Measurements from ENCODE around the gene LMOD1. TPM values are rescaled to one million over a fixed set of nuclear protein-coding genes. Genes with fewer than 3 reads are reported as not detected.
A peak's percentile ranks its signal among the peaks of the same experiment; 100 is the strongest.

The LMOD1 gene
- total and polyA plus RNA-seq, 4 donors, result 347 to 601 (median 418) TPM

GRCh38 chr1:201916649-201917249 lies 29.6 kb downstream of the LMOD1 start:
- peaks cover 2 to 6% of the 10 kb centered on the region in 2 donors for H3K4me1 ChIP-seq (ENCODE audit: control insufficient read depth in 1 of 2, insufficient read depth in 2 of 2, low read length in 2 of 2)
- DNase-seq (peak; percentile 94), ATAC-seq (ENCODE audit: low FRiP score) (peak; percentile 77)
- intact Hi-C loops (cut with DNase I), result loop anchor here in 1 of 2 donors (1.0 kb wide), 1 partner anchor 26 kb away; no protein-coding TSS in a partner anchor
- peaks cover 5 to 8% of the 10 kb centered on the region in 2 donors for H3K36me3 ChIP-seq (ENCODE audit: control insufficient read depth in 1 of 2, insufficient read depth in 2 of 2, low read length in 1 of 2)
- H3K9me3 ChIP-seq (ENCODE audit: control insufficient read depth, low read length), result no peaks in the 10 kb centered on the region
- no peak overlapping the region for H3K4me3 ChIP-seq (ENCODE audit: low read length in 2 of 2)
- no peaks in the 10 kb centered on the region for H3K27me3 ChIP-seq (ENCODE audit: control insufficient read depth in 1 of 2, insufficient read depth in 2 of 2, low read length in 1 of 2)
- WGBS, 2 donors, result 2 to 4% methylated on average over 11 of the region's 11 CpGs
- H3K27ac ChIP-seq (ENCODE audit: low read depth in 1 of 2, low read length in 2 of 2), result peak overlapping the region; percentile 7 to 97

GRCh38 chr1:201914456-201915235 lies 31.7 kb downstream of the LMOD1 start:
- ATAC-seq (ENCODE audit: low FRiP score) (no peak), DNase-seq (no peak)
- H3K36me3 ChIP-seq (ENCODE audit: control insufficient read depth in 1 of 2, insufficient read depth in 2 of 2, low read length in 1 of 2), result peaks cover 5 to 6% of the 10 kb centered on the region in 2 donors
- H3K27me3 ChIP-seq (ENCODE audit: control insufficient read depth in 1 of 2, insufficient read depth in 2 of 2, low read length in 1 of 2), result no peaks in the 10 kb centered on the region
- intact Hi-C loops (cut with DNase I), result no loop called here
- 44 to 50% methylated on average over 14 of the region's 14 CpGs for WGBS, 2 donors
- no peaks in the 10 kb centered on the region for H3K9me3 ChIP-seq (ENCODE audit: control insufficient read depth, low read length)
- H3K4me3 ChIP-seq (ENCODE audit: low read length in 2 of 2), result no peak overlapping the region
- H3K27ac ChIP-seq (ENCODE audit: low read depth in 1 of 2, low read length in 2 of 2), result peak overlapping the region; percentile 94 to 96
- peaks cover 0 to 8% of the 10 kb centered on the region in 2 donors for H3K4me1 ChIP-seq (ENCODE audit: control insufficient read depth in 1 of 2, insufficient read depth in 2 of 2, low read length in 2 of 2)

GRCh38 chr1:201912832-201913231 lies 33.5 kb downstream of the LMOD1 start:
- Histone ChIP-seq H3K9me3 (ENCODE audit: control insufficient read depth, low read length) (no peaks in the 10 kb centered on the region), H3K4me1 (ENCODE audit: control insufficient read depth in 1 of 2, insufficient read depth in 2 of 2, low read length in 2 of 2) (peaks cover 0 to 9% of the 10 kb centered on the region in 2 donors), H3K27ac (ENCODE audit: low read depth in 1 of 2, low read length in 2 of 2) (peak overlapping the region; percentile 47 to 88), H3K27me3 (ENCODE audit: control insufficient read depth in 1 of 2, insufficient read depth in 2 of 2, low read length in 1 of 2) (no peaks in the 10 kb centered on the region), H3K4me3 (ENCODE audit: low read length in 2 of 2) (no peak overlapping the region), H3K36me3 (ENCODE audit: control insufficient read depth in 1 of 2, insufficient read depth in 2 of 2, low read length in 1 of 2) (peaks cover 2 to 12% of the 10 kb centered on the region in 2 donors)
- ATAC-seq (ENCODE audit: low FRiP score) (peak; percentile 16), DNase-seq (peak in 1 of 2 donors; percentile 76)
- 12 to 14% methylated on average over 5 of the region's 5 CpGs for WGBS, 2 donors
- intact Hi-C loops (cut with DNase I), result no loop called here

GRCh38 chr1:201911826-201912571 lies 34.3 kb downstream of the LMOD1 start:
- intact Hi-C loops (cut with DNase I), result no loop called here
- Histone ChIP-seq H3K4me1 (ENCODE audit: control insufficient read depth in 1 of 2, insufficient read depth in 2 of 2, low read length in 2 of 2) (peaks cover 0 to 11% of the 10 kb centered on the region in 2 donors), H3K27ac (ENCODE audit: low read depth in 1 of 2, low read length in 2 of 2) (peak overlapping the region; percentile 51 to 95), H3K9me3 (ENCODE audit: control insufficient read depth, low read length) (no peaks in the 10 kb centered on the region), H3K36me3 (ENCODE audit: control insufficient read depth in 1 of 2, insufficient read depth in 2 of 2, low read length in 1 of 2) (peaks cover 2 to 12% of the 10 kb centered on the region in 2 donors), H3K4me3 (ENCODE audit: low read length in 2 of 2) (no peak overlapping the region), H3K27me3 (ENCODE audit: control insufficient read depth in 1 of 2, insufficient read depth in 2 of 2, low read length in 1 of 2) (no peaks in the 10 kb centered on the region)
- DNase-seq (no peak), ATAC-seq (ENCODE audit: low FRiP score) (no peak)
- 18 to 22% methylated on average over 4 of the region's 4 CpGs for WGBS, 2 donors

- peaks cover 7% of the 10 kb centered on the region in 2 donors for H3K4me1 ChIP-seq (ENCODE audit: control insufficient read depth in 1 of 2, insufficient read depth in 2 of 2, low read length in 2 of 2)
- no peaks in the 10 kb centered on the region for H3K27me3 ChIP-seq (ENCODE audit: control insufficient read depth in 1 of 2, insufficient read depth in 2 of 2, low read length in 1 of 2)
- peaks cover 0 to 8% of the 10 kb centered on the region in 2 donors for H3K36me3 ChIP-seq (ENCODE audit: control insufficient read depth in 1 of 2, insufficient read depth in 2 of 2, low read length in 1 of 2)
- intact Hi-C loops (cut with DNase I), result no loop called here
- H3K9me3 ChIP-seq (ENCODE audit: control insufficient read depth, low read length), result no peaks in the 10 kb centered on the region
- H3K27ac ChIP-seq (ENCODE audit: low read depth in 1 of 2, low read length in 2 of 2), result peak overlapping the region; percentile 98 to 100
- ATAC-seq (ENCODE audit: low FRiP score) (no peak), DNase-seq (peak in 1 of 2 donors; percentile 73)
- H3K4me3 ChIP-seq (ENCODE audit: low read length in 2 of 2), result no peak overlapping the region
- WGBS, 2 donors, result 16 to 26% methylated on average over 6 of the region's 6 CpGs
Observed at GRCh38 chr1:201907621-201908020, 38.7 kb downstream of the LMOD1 start.

- Histone ChIP-seq H3K4me3 (ENCODE audit: low read length in 2 of 2) (no peak overlapping the region), H3K9me3 (ENCODE audit: control insufficient read depth, low read length) (no peaks in the 10 kb centered on the region), H3K27ac (ENCODE audit: low read depth in 1 of 2, low read length in 2 of 2) (peak overlapping the region; percentile 98 to 100), H3K27me3 (ENCODE audit: control insufficient read depth in 1 of 2, insufficient read depth in 2 of 2, low read length in 1 of 2) (no peaks in the 10 kb centered on the region), H3K36me3 (ENCODE audit: control insufficient read depth in 1 of 2, insufficient read depth in 2 of 2, low read length in 1 of 2) (peaks cover 0 to 6% of the 10 kb centered on the region in 2 donors), H3K4me1 (ENCODE audit: control insufficient read depth in 1 of 2, insufficient read depth in 2 of 2, low read length in 2 of 2) (peaks cover 7% of the 10 kb centered on the region in 2 donors)
- intact Hi-C loops (cut with DNase I), result no loop called here
- peak in 1 of 2 donors; percentile 52 for DNase-seq
- 26 to 30% methylated on average over 3 of the region's 3 CpGs for WGBS, 2 donors
- ATAC-seq (ENCODE audit: low FRiP score), result no peak
Observed at GRCh38 chr1:201906336-201906735, 40.0 kb downstream of the LMOD1 start.

- DNase-seq, result no peak
- H3K4me3 ChIP-seq (ENCODE audit: low read length in 2 of 2), result no peak overlapping the region
- intact Hi-C loops (cut with DNase I), result loop anchor here in 1 of 2 donors (2.0 kb wide), 1 partner anchor 41 kb away; the partner anchor contains the start of gene LMOD1
- 7% methylated on average over 6 of the region's 6 CpGs for WGBS, 2 donors
- no peak for ATAC-seq (ENCODE audit: low FRiP score)
- peak overlapping the region; percentile 98 to 100 for H3K27ac ChIP-seq (ENCODE audit: low read depth in 1 of 2, low read length in 2 of 2)
- H3K9me3 ChIP-seq (ENCODE audit: control insufficient read depth, low read length), result no peaks in the 10 kb centered on the region
- H3K27me3 ChIP-seq (ENCODE audit: control insufficient read depth in 1 of 2, insufficient read depth in 2 of 2, low read length in 1 of 2), result no peaks in the 10 kb centered on the region
- H3K4me1 ChIP-seq (ENCODE audit: control insufficient read depth in 1 of 2, insufficient read depth in 2 of 2, low read length in 2 of 2), result peaks cover 4 to 7% of the 10 kb centered on the region in 2 donors
- H3K36me3 ChIP-seq (ENCODE audit: control insufficient read depth in 1 of 2, insufficient read depth in 2 of 2, low read length in 1 of 2), result peaks cover 0 to 6% of the 10 kb centered on the region in 2 donors
Observed at GRCh38 chr1:201905234-201905890, 41.0 kb downstream of the LMOD1 start.

- H3K4me3 ChIP-seq (ENCODE audit: low read length in 2 of 2), result no peak overlapping the region
- peak; percentile 84 to 86 for DNase-seq
- 0 to 3% methylated on average over 6 of the region's 6 CpGs for WGBS, 2 donors
Observed at GRCh38 chr1:201904579-201904978, 41.8 kb downstream of the LMOD1 start.

More at GRCh38 chr1:201904579-201904978, 41.8 kb downstream of the LMOD1 start:
- H3K4me1 ChIP-seq (ENCODE audit: control insufficient read depth in 1 of 2, insufficient read depth in 2 of 2, low read length in 2 of 2), result peaks cover 6 to 7% of the 10 kb centered on the region in 2 donors
- no peaks in the 10 kb centered on the region for H3K27me3 ChIP-seq (ENCODE audit: control insufficient read depth in 1 of 2, insufficient read depth in 2 of 2, low read length in 1 of 2)
- H3K27ac ChIP-seq (ENCODE audit: low read depth in 1 of 2, low read length in 2 of 2), result peak overlapping the region; percentile 98 to 100
- H3K36me3 ChIP-seq (ENCODE audit: control insufficient read depth in 1 of 2, insufficient read depth in 2 of 2, low read length in 1 of 2), result peaks cover 0 to 10% of the 10 kb centered on the region in 2 donors
- intact Hi-C loops (cut with DNase I), result loop anchor here in 1 of 2 donors (2.0 kb wide), 1 partner anchor 42 kb away; the partner anchor contains the start of gene LMOD1
- peak; percentile 83 for ATAC-seq (ENCODE audit: low FRiP score)
- H3K9me3 ChIP-seq (ENCODE audit: control insufficient read depth, low read length), result no peaks in the 10 kb centered on the region
